Tongue (tissue), 2 donors: ENCODE data around the gene TNFRSF17. TPM values are rescaled to one million over a fixed set of nuclear protein-coding genes. Genes with fewer than 3 reads are reported as not detected.
A peak's percentile ranks its signal among the peaks of the same experiment; 100 is the strongest.
"Not testable (repeated sequence)": the region's sequence is repeated elsewhere in the genome, so short reads cannot be mapped to it uniquely, and the experiment has no call there.

Experiments used
- DNase-seq: peaks from one replicate; pipeline ENCODE4 v3.0.0-alpha.2; 2015
- total RNA-seq: library from RNA; depleted of rRNA; stranded (reverse); fragments of >200 nt; gene quantifications from one replicate; pipeline ENCODE4 v1.2.3, GENCODE V29; 2014

TNFRSF17 gene
- total RNA-seq, result 0.51 TPM

GRCh38 chr16:11964761-11965551 lies at the start of gene TNFRSF17:
Gene TNFRSF17, plus strand, starts transcription at chr16:11965210. Its CDS starts 115 bp downstream, at chr16:11965325.
- DNase-seq, result no peak

- DNase-seq, result peak; percentile 99
These were observed 49.1 kb upstream of the TNFRSF17 start, which contains the start of gene GSPT1 for GRCh38 chr16:11915644-11916523. Gene GSPT1, minus strand, starts transcription at chr16:11915956. Its CDS starts 236 bp downstream, at chr16:11915720.

GRCh38 chr16:11916524-11917285 lies 48.3 kb upstream of the TNFRSF17 start:
- no peak for DNase-seq

- not testable (repeated sequence) for DNase-seq
These were observed 41.0 kb upstream of the TNFRSF17 start for GRCh38 chr16:11924046-11924445.

GRCh38 chr16:11927350-11927749 lies 37.7 kb upstream of the TNFRSF17 start:
- not testable (repeated sequence) for DNase-seq

GRCh38 chr16:11941945-11942344 lies 23.1 kb upstream of the TNFRSF17 start, which contains the start of gene NPIPB2:
Gene NPIPB2, minus strand, starts transcription at chr16:11942045. Its CDS starts 0 bp downstream, at chr16:11942045.
- DNase-seq, result not testable (repeated sequence)

- DNase-seq, result no peak
These were observed 18.6 kb upstream of the TNFRSF17 start for GRCh38 chr16:11946433-11946832.

GRCh38 chr16:11948819-11949218 lies 16.2 kb upstream of the TNFRSF17 start:
- DNase-seq, result no peak

GRCh38 chr16:11949527-11949926 lies 15.5 kb upstream of the TNFRSF17 start:
- peak; percentile 12 for DNase-seq

- DNase-seq, result no peak
These were observed 14.6 kb upstream of the TNFRSF17 start for GRCh38 chr16:11950388-11950787.

- DNase-seq, result not testable (repeated sequence)
These were observed 11.4 kb upstream of the TNFRSF17 start for GRCh38 chr16:11953576-11953975.

GRCh38 chr16:11955713-11956123 lies 9.3 kb upstream of the TNFRSF17 start:
- no peak for DNase-seq

- no peak for DNase-seq
These were observed 8.5 kb upstream of the TNFRSF17 start for GRCh38 chr16:11956558-11956957.

GRCh38 chr16:11957591-11958395 lies 7.2 kb upstream of the TNFRSF17 start:
- DNase-seq, result no peak

- not testable (repeated sequence) for DNase-seq
These were observed 2.6 kb upstream of the TNFRSF17 start for GRCh38 chr16:11962457-11962856.

GRCh38 chr16:11962978-11963377 lies 2.0 kb upstream of the TNFRSF17 start:
- not testable (repeated sequence) for DNase-seq

- DNase-seq, result no peak
These were observed 1.3 kb upstream of the TNFRSF17 start for GRCh38 chr16:11963706-11964105.

GRCh38 chr16:11966173-11966572 lies 1.2 kb downstream of the TNFRSF17 start:
- DNase-seq, result no peak

- DNase-seq, result no peak
These were observed 2.3 kb downstream of the TNFRSF17 start for GRCh38 chr16:11967195-11967911.

GRCh38 chr16:11968577-11968976 lies 3.6 kb downstream of the TNFRSF17 start:
- no peak for DNase-seq
